DND-41 (cell line): Measurements from ENCODE around the gene NEK4.
A peak's percentile ranks its signal among the peaks of the same experiment; 100 is the strongest.

Source experiments
- ATAC-seq: fragments of 200-7000 bp; cut with Tn5 transposase; 3 replicates; pipeline ENCODE4 v1.9.1; 2021; ENCODE audit warnings: low read depth; ENCODE audit not compliant: insufficient read depth
- DNase-seq: peaks from one replicate; pipeline ENCODE4 v3.0.0-alpha.2; 2020
- H2AFZ ChIP-seq: 2 replicates; pipeline ENCODE4 v1.6.0; 2012; ENCODE audit warnings: low read depth, low read length
- H3K27ac ChIP-seq: 2 replicates; pipeline ENCODE4 v1.5.1; 2012; ENCODE audit warnings: low read length, inconsistent platforms
- H3K27me3 ChIP-seq: fragments of 200-600 bp; sonication (generic); 2 replicates; pipeline ENCODE4 v1.6.0; 2012; ENCODE audit warnings: low read length, mild to moderate bottlenecking, inconsistent platforms; ENCODE audit not compliant: insufficient read depth, poor library complexity
- H3K36me3 ChIP-seq: 2 replicates; pipeline ENCODE4 v1.5.1; 2012; ENCODE audit warnings: low read length, inconsistent platforms; ENCODE audit not compliant: insufficient read depth
- H3K4me1 ChIP-seq: 2 replicates; pipeline ENCODE4 v1.5.1; 2012; ENCODE audit warnings: mild to moderate bottlenecking, low read length; ENCODE audit not compliant: insufficient read depth
- H3K4me2 ChIP-seq: 2 replicates; pipeline ENCODE4 v1.6.0; 2012; ENCODE audit warnings: mild to moderate bottlenecking, moderate library complexity, low read length, inconsistent platforms; ENCODE audit not compliant: insufficient read depth
- H3K4me3 ChIP-seq, 2 experiments: fragments of 200-600 bp in 1 of 2; shearing (Covaris generic) in 1 of 2; 2 replicates each; pipeline ENCODE4 v1.5.1; 2012 to 2016; ENCODE audit warnings: inconsistent platforms in 2 of 2, low read length in 2 of 2, mild to moderate bottlenecking in 2 of 2, low read depth in 1 of 2, moderate library complexity in 1 of 2
- H3K79me2 ChIP-seq: 2 replicates; pipeline ENCODE4 v1.6.0; 2012; ENCODE audit warnings: low read length, inconsistent platforms; ENCODE audit not compliant: insufficient read depth
- H3K9ac ChIP-seq: 2 replicates; pipeline ENCODE4 v1.6.0; 2012; ENCODE audit warnings: low read depth, mild to moderate bottlenecking, inconsistent platforms, low read length, moderate library complexity
- H3K9me3 ChIP-seq: 2 replicates; pipeline ENCODE4 v1.5.1; 2012; ENCODE audit warnings: low read length, moderate library complexity, mild to moderate bottlenecking, inconsistent platforms; ENCODE audit not compliant: insufficient read depth, severe bottlenecking
- H4K20me1 ChIP-seq: 2 replicates; pipeline ENCODE4 v1.6.0; 2012; ENCODE audit warnings: low read length; ENCODE audit not compliant: insufficient read depth
- CTCF ChIP-seq: IDR thresholded peaks from 2 replicates; pipeline ENCODE4 v1.5.1; 2012; ENCODE audit warnings: borderline replicate concordance, low read length, moderate library complexity, mild to moderate bottlenecking; ENCODE audit not compliant: poor library complexity, severe bottlenecking; ENCODE audit errors: extremely low read depth
- EZH2 ChIP-seq: IDR thresholded peaks from 3 replicates; pipeline ENCODE4 v1.6.1; 2012; ENCODE audit warnings: borderline replicate concordance, low read depth, mild to moderate bottlenecking, moderate library complexity, low read length, inconsistent platforms; ENCODE audit not compliant: severe bottlenecking

The NEK4 gene

DNA sequence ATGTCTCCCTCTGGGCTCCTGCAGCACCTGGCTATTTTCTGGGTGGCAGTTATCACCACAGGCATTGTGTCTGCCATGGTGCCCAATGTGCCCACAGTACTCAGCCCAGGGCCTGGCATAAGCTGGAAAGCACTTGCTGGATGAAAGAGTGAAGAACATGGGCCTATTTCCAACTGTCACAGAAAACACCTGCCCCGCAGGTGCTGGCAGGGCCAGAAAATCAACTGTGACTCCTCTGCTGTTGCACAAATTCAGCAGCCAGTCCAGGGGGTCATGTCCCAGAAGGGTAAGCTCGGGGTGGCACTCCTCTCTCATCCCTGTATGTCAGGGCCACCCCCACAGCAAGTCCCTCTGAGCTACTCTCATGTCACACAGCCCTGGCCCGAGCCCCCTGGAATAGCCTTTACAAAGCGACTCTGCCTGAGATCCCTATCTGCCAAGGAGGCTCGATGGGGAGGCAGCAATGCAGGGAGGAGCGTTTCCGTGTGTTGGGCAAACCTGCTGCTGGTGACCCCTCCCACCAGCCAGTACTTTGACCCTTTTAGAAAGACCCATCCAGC, 40.8 kb upstream of the NEK4 start:
- H2AFZ ChIP-seq: no peak overlapping the region
- H3K9ac ChIP-seq: no peak overlapping the region
- no peaks in the 10 kb centered on the region for H3K79me2 ChIP-seq
- ATAC-seq (no peak), DNase-seq (no peak)
- H3K4me3 ChIP-seq: no peak overlapping the region
- no peak overlapping the region for H3K4me2 ChIP-seq
- no peak overlapping the region for H3K27ac ChIP-seq
- H3K27me3 ChIP-seq: no peaks in the 10 kb centered on the region
- no peaks in the 10 kb centered on the region for H3K9me3 ChIP-seq
- H3K4me1 ChIP-seq: 0 out of 2 replicates have a peak, but pooled peaks cover 3% of the 10 kb centered on the region
- TF ChIP-seq CTCF: no peak
- H3K36me3 ChIP-seq: no peaks in the 10 kb centered on the region
- H4K20me1 ChIP-seq: no peaks in the 10 kb centered on the region

DNA sequence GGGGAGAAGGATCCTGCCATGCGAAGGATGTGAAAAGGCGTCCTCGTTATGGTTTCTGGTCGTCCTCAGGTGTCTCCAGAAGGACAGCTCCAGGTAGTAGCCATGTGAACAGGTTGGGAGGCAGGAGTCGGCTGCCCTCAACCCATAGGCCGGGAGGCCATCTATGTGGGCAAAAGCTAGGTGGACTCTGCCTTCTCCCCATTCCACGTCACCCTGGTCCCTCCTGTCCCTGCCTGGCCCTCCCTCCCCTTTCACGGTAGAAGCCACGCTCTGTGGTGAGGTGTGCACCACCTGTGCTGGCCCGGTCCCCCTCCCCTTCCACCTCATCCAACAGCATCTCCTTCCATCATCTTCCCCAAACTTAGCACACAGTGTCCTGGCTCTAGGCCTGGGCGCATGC, 40.2 kb upstream of the NEK4 start:
- no peaks in the 10 kb centered on the region for H3K27me3 ChIP-seq
- TF ChIP-seq CTCF: no peak
- TF ChIP-seq EZH2: no peak
- H3K27ac ChIP-seq: no peak overlapping the region
- no peak overlapping the region for H2AFZ ChIP-seq
- no peak overlapping the region for H3K9ac ChIP-seq
- no peaks in the 10 kb centered on the region for H3K36me3 ChIP-seq
- DNase-seq: no peak
- no peak for ATAC-seq
- no peaks in the 10 kb centered on the region for H3K9me3 ChIP-seq
- H3K79me2 ChIP-seq: no peaks in the 10 kb centered on the region
- H4K20me1 ChIP-seq: no peaks in the 10 kb centered on the region
- 0 out of 2 replicates have a peak, but pooled peaks cover 3% of the 10 kb centered on the region for H3K4me1 ChIP-seq
- no peak overlapping the region for H3K4me3 ChIP-seq
- H3K4me2 ChIP-seq: no peak overlapping the region

- H4K20me1 ChIP-seq: no peaks in the 10 kb centered on the region
- no peaks in the 10 kb centered on the region for H3K9me3 ChIP-seq
- no peak overlapping the region for H3K27ac ChIP-seq
- H2AFZ ChIP-seq: no peak overlapping the region
- no peaks in the 10 kb centered on the region for H3K36me3 ChIP-seq
- ATAC-seq (peak; percentile 94), DNase-seq (peak; percentile 71)
- no peak overlapping the region for H3K4me3 ChIP-seq
- no peak overlapping the region for H3K4me2 ChIP-seq
- no peak overlapping the region for H3K9ac ChIP-seq
- TF ChIP-seq CTCF (no peak), EZH2 (no peak)
- H3K4me1 ChIP-seq: 0 out of 2 replicates have a peak, but pooled peaks cover 3% of the 10 kb centered on the region
- H3K27me3 ChIP-seq: no peaks in the 10 kb centered on the region
- no peaks in the 10 kb centered on the region for H3K79me2 ChIP-seq
Measured at GRCh38 chr3:52809662-52810377, 39.1 kb upstream of the NEK4 start.
